AG04450 (cell line): Measurements from ENCODE around the gene LHX1. TPM values are rescaled to one million over a fixed set of nuclear protein-coding genes. Genes with fewer than 3 reads are reported as not detected.

Experiments used
- CTCF ChIA-PET: fragments of 300-600, 350-600 bp; formaldehyde crosslinking; extraction: SDS; loops from one replicate; lab custom pipeline; 2022; ENCODE audit warnings: antibody characterized with exemption, inconsistent platforms; lab: Charles Lee
- POLR2A ChIA-PET: fragments of 350-600 bp; formaldehyde crosslinking; extraction: SDS; loops from one replicate; lab custom pipeline; 2021; ENCODE audit warnings: antibody characterized with exemption, inconsistent platforms; lab: Yijun Ruan, JAX
- DNase-seq: peaks from one replicate; pipeline ENCODE4 v3.0.0-alpha.2; 2011; ENCODE audit warnings: low read depth, low spot score
- H3K27ac ChIP-seq: one replicate; pipeline ENCODE4 v1.5.1; 2012; ENCODE audit warnings: low read depth, low read length, control low read depth
- H3K27me3 ChIP-seq: one replicate; pipeline ENCODE4 v1.6.0; 2012; ENCODE audit warnings: low read length; ENCODE audit not compliant: control insufficient read depth, insufficient read depth
- H3K4me3 ChIP-seq: 2 replicates; pipeline ENCODE4 v1.5.1; 2011; ENCODE audit warnings: mild to moderate bottlenecking, low read depth, low read length, control low read depth
- H3K9me3 ChIP-seq: 2 replicates; pipeline ENCODE4 v1.5.1; 2012; ENCODE audit warnings: low read length; ENCODE audit not compliant: control insufficient read depth, insufficient read depth
- polyA plus RNA-seq: library from polyadenylated mRNA; depleted of rRNA; stranded (reverse); fragments of >200 nt; gene quantifications from 2 replicates; pipeline ENCODE4 v1.2.3, GENCODE V29; 2011; rRNA removed
- small RNA-seq: library from RNA; depleted of rRNA; stranded (forward); fragments of <200 nt; gene quantifications from one replicate; pipeline ENCODE3, GENCODE V24; 2012; ENCODE audit warnings: low read depth; ENCODE audit not compliant: insufficient read length
- TF ChIP-seq, protein P1 (sequence below): IDR thresholded peaks from 2 replicates; pipeline ENCODE4 v1.5.1; 2011; ENCODE audit warnings: low read depth, low read length, control low read depth, inconsistent platforms

LHX1 gene
- polyA plus RNA-seq, 1 experiment: not detected

DNA sequence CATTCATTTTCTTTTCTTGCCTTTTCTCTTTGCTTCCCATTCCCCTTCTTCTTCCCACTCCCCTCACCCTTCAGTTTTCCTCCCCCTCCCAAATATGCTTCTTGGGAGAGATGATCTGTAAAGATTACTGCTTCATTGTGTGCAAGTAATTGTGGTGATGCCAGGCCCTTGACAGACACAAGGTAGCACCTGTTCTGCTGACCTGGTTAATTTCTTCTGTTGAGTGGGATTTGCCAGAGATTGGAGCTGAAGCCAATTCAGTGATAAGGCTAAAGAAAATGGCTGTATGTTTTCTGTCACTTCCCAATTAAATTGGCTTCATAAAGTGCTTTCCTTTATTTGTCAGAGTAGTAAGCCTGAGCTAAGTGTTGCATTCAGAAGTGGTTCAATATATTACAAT lies 56.0 kb downstream of the LHX1 start:
- ChIA-PET CTCF (interaction anchor here (1.0 to 1.8 kb wide), 4 partner anchors 54 to 390 kb away, joined by 3 to 5 read pairs (median 4); no protein-coding TSS in a partner anchor), POLR2A (no interaction called here)

More for the DNA sequence above, 56.0 kb downstream of the LHX1 start:
- Histone ChIP-seq H3K27me3 (no peaks in the 10 kb centered on the region), H3K27ac (no peak overlapping the region), H3K4me3 (no peak overlapping the region), H3K9me3 (no peaks in the 10 kb centered on the region)
- TF ChIP-seq, protein P1, sequence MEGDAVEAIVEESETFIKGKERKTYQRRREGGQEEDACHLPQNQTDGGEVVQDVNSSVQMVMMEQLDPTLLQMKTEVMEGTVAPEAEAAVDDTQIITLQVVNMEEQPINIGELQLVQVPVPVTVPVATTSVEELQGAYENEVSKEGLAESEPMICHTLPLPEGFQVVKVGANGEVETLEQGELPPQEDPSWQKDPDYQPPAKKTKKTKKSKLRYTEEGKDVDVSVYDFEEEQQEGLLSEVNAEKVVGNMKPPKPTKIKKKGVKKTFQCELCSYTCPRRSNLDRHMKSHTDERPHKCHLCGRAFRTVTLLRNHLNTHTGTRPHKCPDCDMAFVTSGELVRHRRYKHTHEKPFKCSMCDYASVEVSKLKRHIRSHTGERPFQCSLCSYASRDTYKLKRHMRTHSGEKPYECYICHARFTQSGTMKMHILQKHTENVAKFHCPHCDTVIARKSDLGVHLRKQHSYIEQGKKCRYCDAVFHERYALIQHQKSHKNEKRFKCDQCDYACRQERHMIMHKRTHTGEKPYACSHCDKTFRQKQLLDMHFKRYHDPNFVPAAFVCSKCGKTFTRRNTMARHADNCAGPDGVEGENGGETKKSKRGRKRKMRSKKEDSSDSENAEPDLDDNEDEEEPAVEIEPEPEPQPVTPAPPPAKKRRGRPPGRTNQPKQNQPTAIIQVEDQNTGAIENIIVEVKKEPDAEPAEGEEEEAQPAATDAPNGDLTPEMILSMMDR: no peak
- no peak for DNase-seq

Small RNAs within 50 kb of the gene (small RNA-seq; reads per million reads assigned to genes)
- not detected for gene AC243773.2

Other genes starting within 250 kb of the LHX1 start
- gene AATF, start 11.5 kb downstream of the LHX1 start, polyA plus RNA-seq: 16.6 and 18.8 TPM in 2 replicates